NCI-H524 treated with DMSO at 0.1 percent for 48 hours (cell line): Measurements from ENCODE around the gene LMAN1L.

Source experiments
- DNase-seq: peaks from one replicate; lab custom pipeline; 2025; lab: John Stamatoyannopoulos, UW

The LMAN1L gene

GRCh38 chr15:74812533-74812932, at the start of gene LMAN1L:
TSS of gene LMAN1L (plus strand) at chr15:74812835. CDS start at chr15:74812855, 20 bp downstream.
- no peak for DNase-seq

- no peak for DNase-seq
These were observed 49.2 kb upstream of the LMAN1L start for GRCh38 chr15:74763416-74763815.

- DNase-seq: no peak
These were observed 45.2 kb upstream of the LMAN1L start for GRCh38 chr15:74767167-74768098.

DNA sequence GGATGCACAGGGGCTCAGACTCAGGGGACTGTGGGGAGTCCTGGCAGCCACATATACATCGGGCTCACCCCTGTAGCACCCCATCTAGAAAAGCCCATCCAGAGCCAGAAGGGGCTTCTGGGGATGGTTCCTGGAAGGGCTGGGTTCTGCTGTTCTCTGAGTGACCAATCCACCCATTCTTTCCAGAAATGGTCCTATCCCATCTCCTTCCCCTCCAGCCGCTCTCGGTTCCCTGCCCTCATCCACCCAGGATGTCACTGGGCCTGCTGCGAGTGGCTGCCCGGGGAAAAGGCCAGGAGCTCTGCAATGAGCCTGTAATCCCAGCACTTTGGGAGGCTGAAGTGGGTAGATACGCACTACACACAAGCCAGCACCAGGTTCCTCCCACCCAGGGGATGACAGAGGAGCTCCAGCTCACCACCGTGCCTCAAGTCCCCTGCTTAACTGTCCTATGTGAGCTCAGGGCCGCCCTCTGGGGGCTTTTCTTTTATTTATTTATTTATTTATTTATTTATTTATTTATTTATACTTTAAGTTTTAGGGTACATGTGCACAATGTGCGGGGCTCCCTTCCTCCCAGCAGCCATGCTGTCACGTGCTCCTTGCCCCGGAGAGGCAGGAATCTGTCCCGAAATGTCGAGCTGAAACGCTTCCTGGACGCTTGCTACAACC, 44.4 kb upstream of the LMAN1L start:
- no peak for DNase-seq

DNA sequence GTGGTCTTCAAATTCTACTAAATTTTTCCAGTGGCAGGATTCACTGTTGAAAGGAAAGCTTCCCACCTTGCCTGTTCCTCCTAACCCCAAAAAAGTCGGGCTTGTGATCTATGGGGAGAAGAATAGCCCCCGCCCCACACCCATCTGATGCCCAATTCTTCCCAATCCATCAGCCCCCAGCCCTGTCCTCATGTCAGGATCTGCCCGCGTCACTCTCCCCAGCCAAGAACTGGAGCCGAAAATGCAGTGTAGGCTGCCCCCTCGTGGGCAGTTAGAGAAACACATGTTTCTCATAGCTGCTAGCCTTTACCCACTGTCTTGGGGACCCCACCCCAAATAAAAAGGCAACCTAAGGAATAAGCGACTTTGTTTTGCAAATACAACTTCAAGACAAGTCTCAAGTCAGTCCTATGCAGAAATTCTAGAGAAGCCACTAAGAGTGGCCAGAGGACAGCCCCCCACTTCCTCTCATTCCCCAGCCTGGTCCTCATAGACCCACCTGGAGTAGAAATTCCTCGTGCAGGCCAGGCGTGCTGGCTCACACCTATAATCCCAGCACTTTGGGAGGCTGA, 43.8 kb upstream of the LMAN1L start:
- DNase-seq: no peak

DNA sequence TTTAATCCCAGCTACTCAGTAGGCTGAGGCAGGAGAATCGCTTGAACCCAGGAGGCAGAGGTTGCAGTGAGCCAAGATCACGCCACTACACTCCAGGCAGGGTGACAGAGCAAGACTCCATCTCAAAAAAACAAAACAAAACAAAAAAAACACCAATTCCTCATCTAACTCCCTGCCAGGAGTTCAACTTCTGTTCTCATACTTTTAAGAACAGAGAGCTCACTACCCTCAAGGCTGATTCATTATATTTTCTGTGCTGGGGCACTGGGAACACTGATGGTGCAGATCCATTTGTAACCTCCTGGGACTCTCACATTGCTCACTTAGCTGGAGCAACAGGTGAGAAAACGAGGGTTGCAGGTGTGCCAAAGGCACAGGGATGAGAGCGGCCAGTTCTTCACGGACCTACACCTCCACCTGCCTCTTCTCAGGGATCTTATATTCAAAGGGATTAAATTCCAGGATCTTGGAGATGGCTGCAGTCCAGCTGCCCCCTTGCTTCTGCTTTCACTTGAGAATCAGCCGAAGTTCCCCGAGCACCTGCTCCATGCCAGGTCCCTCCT, 43.1 kb upstream of the LMAN1L start:
- DNase-seq: no peak

DNA sequence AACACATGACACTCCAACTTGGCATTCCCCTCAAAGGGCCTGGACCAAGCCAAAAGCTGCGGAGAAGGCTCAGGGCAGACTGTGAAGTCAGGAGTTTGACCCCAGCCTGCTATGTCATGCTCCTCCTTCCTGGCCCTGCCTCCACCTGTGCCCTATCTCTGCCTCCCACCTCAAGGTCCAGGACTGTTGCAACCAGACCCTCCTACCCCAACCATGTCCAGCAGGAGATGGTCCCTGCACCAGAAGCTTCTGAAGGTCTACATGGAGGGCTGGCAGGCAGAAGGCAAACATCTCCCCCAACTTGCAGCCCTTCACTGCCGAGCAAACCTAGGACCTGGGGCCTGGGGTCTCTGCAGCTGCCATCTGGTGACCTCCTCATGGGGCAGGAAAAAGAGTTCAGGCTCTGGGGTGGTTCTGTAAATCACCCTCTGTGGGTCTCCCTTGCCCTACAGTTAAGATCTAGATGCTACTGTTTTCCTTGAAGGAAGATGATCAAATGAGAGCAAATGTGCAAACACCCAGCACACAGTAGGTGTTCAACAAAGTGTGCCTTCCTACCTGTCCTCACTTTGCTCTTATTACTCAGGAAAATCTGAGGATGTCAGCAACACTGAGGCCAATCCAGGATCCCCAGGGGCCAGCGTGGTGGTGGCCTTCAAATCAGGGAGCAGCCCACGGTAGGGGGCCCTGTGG, 42.3 kb upstream of the LMAN1L start:
- no peak for DNase-seq

DNA sequence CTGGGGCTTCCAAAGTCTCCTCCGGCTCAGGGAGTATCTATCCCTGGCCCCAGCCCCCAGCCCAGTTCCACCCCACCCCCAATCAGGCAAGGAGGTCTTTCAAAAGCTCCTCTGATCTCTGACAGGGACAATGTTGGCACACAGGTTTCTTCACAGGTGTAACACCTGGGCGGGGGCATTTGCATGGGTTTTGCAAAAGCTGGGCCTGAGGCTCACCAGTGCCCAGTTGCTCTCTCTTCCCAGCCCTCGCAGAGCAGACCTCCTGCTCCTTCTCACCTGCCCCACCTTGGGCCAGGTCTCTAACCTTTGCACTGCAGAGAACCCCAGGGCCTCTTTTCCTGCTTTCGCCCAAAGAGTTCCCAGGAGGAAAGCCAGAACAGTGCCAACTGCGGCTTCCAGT, 39.3 kb upstream of the LMAN1L start:
- DNase-seq: no peak

DNA sequence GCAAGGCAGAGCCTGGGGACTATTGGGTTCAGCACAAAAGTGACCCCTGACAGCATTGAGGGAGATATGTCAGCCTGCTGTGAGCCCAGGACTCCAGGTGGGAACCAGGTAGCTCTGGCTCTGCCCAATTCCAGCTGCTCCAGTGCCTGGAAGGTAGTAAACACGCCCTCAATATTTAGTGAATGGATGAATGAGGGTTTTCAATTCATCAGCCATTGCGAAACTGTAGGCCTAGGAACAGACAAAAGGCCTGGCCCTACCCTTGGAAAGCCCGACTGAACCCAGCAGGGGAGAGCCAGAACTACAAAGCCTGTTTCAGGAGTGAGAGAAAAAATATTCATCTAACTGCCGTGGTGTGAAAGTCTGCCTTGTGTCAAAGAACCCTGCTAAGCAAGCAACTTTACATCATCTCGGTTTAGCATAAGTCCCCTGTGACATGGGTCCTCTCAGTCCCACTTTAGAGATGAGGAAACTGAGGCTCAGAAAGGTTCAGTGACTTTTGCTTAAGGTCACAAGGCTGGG, 38.8 kb upstream of the LMAN1L start:
- no peak for DNase-seq

GRCh38 chr15:74775132-74775562, 37.5 kb upstream of the LMAN1L start:
- no peak for DNase-seq

DNA sequence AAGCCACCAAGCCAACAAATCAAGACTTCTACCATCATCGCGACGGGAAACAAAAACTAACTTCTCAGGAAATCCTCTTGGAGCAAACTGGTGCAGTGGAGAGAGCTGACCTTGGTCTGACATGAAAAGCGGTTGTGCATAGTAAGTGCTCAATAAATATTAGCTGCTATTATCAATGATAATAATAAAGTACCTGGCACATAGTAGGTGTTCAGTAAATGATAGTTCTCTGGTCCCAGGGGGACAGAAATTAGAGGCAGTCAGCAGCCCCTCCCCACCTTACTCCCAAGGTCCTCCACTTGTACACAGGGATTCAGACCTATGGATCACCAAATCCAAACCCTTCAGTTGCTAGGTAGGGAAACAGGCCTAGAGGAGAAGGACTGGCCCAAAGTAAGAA, 36.7 kb upstream of the LMAN1L start:
- DNase-seq: no peak

DNA sequence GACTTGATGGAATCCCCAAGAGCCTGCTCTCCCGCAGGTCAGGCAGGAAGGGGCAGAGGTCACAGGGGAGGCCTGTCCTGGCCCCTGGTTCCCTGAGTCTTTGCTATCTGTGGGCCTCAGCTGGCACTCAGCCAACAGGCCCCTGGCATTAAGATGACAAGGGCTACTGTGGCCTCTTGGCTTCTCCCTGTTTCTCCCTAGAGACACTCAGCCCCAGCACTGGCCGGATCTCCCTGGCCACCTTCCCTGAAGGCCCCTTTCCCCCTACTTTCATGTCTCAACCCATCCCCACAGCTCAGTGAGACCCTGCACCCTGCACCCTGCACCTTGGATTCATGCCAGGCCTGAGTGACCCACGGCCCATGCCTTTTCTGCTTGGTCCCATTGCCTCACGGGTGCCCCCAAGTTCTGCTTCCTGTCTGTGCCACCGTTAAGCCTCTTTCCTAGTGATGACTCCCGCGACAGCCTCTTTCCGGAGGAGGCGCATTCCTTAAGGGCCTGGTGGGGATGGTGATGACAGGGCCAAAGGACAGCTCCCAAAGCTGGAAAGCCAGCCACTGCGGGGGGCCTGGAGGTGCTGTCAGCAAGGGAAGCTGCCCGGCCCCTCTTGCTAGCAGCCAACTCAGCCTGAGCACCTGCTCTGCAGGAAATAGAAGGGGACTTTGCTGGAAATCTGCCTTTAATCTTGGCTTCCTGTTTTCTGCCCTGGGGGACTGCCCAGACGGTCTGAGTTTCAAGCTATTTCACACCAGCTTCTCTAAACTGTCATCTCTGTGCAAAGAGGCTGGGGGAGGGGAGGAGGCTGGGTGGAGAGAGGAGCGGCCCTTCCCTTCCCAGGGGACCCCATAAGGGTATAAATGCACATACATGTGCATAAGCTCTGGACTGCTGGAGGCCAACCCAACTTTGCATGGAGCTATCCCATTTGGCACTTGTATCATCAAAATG, 35.5 kb upstream of the LMAN1L start:
- no peak for DNase-seq

- DNase-seq: no peak
These were observed 34.7 kb upstream of the LMAN1L start for GRCh38 chr15:74777769-74778598.

DNA sequence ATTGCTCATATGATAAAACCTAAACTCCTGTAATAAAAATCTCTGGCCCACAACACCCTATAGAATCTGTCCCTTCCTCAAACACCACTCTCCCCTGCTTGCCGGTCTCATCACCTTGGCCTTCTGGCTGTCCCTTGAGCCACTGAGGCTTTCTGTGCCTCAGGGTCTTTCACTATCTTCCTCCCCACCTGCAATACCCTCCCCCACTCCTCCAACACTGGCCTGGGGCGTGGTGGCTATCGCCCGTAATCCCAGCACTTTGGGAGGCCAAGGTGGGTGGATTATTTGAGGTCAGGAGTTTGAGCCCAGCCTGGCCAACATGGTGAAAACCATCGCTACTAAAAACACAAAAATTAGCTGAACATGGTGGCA, 34.0 kb upstream of the LMAN1L start:
- DNase-seq: no peak

DNA sequence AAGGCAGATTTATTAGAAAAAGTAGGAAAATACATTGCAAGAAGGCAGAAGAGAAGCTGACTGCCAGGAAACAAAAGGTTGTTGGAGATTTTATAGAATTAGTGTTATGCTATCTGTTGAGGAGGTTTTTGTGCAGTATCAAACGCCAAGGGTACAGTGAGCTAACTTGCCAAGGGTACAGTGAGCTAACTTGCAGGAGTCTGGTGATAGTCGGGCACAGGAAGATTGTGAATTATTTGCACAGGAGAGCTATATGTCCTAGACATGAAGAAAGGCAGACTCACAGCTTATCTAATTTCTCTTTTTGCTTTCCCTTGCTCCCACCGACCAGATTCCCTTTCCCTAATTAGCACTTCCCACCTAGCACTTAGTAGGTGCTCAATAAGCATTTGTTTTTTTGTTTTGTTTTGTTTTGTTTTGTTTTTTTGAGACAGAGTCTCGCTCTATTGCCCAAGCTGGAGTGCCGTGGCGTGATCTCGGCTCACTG, 33.4 kb upstream of the LMAN1L start:
- no peak for DNase-seq

DNA sequence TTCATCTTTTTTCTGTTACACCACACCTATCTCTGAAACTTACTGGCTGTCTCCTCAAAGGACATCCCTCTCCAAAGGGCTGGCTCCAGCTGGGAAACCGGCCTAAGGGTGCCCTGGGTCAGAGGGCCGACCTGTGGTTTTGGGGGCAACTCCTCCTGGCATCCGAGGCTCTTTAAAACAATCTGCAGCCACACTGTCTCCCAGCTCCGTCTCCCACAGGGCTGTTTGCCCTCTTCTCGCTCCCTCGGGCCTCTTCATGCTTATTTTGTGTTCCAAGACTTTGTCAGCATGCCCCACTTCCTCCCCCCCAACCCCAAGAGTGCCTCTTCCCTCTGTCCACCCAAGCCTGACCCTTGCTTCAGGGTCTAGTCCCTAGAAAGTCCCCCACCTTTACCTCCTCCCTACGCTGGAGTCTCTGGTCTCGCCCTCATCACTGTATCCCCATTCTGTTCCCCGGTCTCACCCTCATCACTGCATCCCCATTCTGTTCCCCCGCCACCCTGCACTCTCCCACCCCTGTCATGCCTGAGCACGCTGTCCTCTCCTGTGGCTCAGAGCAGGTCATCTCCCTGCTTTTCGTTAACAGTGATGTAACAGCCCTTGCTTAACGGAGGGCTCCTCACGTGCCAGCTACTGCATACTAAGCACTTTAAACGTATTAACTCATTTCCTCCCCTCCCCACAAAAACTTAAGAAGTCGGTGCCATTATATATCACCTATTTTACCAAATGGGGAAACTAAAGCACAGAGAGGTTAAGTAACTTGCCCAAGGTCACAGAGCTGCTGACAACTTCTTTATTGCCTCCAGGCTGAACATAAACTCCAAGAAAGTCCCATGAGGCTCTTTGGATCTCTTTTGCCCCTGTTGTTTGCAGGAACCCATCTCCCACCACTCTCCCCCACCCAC, 31.9 kb upstream of the LMAN1L start:
- no peak for DNase-seq

GRCh38 chr15:74781431-74782258, 31.0 kb upstream of the LMAN1L start, which contains the start of gene CSK:
TSS of gene CSK (plus strand) at chr15:74782080. CDS start at chr15:74798298, 16,218 bp downstream.
- DNase-seq: no peak
